DMS 273 treated with DMSO at 0.1 percent for 48 hours (cell line): Measurements from ENCODE around the gene FBP2.
"Not testable (repeated sequence)": the region's sequence is repeated elsewhere in the genome, so short reads cannot be mapped to it uniquely, and the experiment has no call there.

ENCODE experiments used
- DNase-seq: peaks from one replicate; lab custom pipeline; 2025; lab: John Stamatoyannopoulos, UW

Gene FBP2

DNA sequence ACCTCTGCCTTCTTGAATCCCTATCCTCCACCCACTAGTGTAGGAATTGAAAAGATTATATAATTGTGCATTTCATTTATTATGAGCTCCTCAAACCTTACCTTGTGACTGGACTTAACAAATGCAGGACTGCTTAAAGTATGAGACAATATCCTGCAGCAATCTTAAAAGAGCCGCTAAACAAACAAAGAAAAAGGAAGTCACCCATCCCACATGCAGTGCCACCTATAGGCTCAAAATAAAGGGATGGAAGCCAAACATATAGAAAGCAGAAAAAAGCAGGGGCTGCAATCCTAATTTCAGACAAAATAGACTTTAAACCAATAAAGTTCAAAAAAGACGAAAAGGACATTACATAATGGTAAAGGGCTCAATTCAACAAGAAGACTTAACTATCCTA, 30.1 kb downstream of the FBP2 start:
- no peak for DNase-seq

DNA sequence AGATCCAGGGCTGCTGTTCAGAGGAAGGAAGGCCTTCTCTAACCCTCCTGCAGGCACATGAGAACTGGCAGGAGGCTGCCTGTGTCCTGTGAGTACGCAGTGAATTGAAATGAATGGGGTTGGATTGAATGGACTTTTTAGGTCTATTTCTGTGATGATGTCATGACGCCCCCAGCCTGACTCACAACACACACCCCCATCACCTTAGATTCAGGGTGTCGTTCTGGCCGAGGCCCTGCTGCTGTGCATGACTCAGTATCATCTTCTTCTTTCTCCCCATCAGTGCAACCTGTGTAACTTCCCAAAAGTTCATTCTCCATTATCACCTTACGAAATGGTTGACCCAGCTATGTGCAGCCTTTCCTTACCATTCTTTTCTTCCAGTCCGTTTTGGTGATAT, 33.4 kb downstream of the FBP2 start:
- no peak for DNase-seq

DNA sequence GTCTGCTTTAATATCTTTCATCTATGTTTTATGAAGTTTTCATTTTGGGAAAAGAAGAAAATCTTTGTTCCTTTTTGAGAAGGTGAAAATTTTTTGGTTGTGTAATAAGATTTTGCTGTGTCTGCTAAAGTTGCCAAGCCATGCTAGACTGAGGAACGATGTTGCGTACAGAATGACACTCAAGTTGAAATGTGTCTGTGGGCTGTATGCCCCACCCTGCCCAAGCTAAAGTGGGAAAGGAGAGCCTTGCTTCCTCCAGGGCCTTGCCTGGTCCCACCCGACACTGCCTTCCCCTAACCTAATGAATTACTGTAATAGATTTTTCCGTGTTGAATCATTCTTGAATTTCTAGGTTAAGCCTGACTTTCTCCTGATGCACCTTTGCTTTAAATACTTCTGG, 36.2 kb downstream of the FBP2 start:
- no peak for DNase-seq

GRCh38 chr9:94554439-94555331, 38.9 kb downstream of the FBP2 start, which contains the start of gene PCAT7:
TSS of gene PCAT7 (plus strand) at chr9:94555083.
- no peak for DNase-seq

GRCh38 chr9:94554078-94554438, 39.6 kb downstream of the FBP2 start:
- no peak for DNase-seq

GRCh38 chr9:94553029-94553938, 40.3 kb downstream of the FBP2 start:
- DNase-seq, result no peak

DNA sequence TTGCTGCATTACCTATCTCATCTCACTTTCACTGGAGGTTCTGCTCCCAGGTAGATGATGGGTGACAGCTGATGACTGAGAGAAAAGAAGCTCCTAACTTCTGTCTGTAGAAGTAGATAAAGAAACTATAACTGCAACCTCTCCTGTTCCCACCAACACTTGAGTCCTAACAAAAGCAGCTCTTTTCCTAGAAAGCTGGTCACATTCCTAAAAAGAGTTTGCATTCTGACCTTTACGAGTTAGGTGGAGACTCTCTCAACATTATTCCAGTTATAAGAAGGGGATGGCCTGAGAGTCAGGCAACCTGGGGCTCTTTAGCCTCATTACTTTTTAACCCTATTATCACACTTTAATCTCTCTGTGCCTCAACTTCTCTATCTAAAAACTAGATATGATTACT, 47.7 kb downstream of the FBP2 start:
- DNase-seq, result no peak

GRCh38 chr9:94544335-94544734, 49.3 kb downstream of the FBP2 start:
- DNase-seq, result not testable (repeated sequence)

DNA sequence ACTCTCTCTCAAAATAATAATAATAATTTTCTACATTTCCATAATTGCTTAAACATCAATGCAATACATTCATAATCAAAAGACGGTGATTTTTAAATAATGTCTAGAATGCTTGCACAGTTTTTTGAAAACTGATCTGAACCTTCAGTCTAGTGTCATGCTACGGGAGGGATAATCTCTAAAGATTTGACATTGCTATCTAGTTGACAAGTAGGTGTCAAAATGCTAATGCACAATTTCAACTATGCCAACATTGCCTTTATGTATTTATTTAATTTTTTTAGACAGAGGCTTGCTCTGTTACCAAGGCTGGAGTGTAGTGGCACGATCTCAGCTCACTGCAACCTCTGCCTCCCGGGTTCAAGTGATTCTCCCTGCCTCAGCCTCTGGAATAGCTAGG, 54.7 kb downstream of the FBP2 start:
- no peak for DNase-seq

DNA sequence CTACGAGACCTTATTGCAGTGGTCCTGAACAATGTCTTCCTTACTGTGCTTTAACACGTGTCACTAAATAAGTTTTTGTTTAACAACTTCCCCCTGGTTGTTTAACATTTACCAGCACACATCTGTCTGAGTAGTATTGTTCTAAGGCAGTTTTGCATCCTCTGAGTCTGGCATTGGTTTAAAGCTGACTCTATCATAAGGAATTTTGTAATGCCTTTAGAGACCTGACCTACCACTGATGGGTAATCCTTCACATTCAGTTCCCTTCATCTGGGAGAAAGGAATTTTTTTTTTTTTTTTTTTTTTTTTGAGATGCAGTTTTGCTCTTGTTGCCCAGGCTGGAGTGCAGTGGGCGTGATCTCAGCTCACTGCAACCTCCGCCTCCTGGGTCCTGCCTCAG, 58.7 kb downstream of the FBP2 start:
- no peak for DNase-seq

- DNase-seq, result no peak
Observed at GRCh38 chr9:94533601-94534000, 60.0 kb downstream of the FBP2 start.

- DNase-seq, result no peak
Observed at GRCh38 chr9:94533155-94533554, 60.5 kb downstream of the FBP2 start.

- no peak for DNase-seq
Observed at GRCh38 chr9:94528886-94529285, 64.7 kb downstream of the FBP2 start.

DNA sequence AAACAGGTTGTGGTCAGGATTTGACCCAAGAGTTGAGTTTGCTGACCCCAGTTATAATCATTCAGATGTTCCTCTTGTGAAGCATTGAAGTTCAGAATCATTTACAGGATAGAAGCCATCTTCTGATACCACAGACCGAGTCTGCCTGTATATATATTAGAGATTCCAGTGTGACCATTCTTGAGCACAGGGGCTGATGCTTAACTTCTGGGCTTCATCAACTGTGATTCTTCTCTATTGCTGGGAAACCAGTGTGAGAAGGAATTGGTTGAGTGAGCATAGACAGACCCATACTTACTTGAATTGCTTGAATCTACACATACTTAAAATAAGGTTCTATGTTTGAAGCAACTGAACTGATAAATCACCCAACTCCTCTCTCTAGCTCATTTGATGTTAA, 66.7 kb downstream of the FBP2 start:
- DNase-seq, result no peak

GRCh38 chr9:94526271-94526670, 67.4 kb downstream of the FBP2 start:
- no peak for DNase-seq

GRCh38 chr9:94525396-94526035, 68.1 kb downstream of the FBP2 start:
- no peak for DNase-seq

DNA sequence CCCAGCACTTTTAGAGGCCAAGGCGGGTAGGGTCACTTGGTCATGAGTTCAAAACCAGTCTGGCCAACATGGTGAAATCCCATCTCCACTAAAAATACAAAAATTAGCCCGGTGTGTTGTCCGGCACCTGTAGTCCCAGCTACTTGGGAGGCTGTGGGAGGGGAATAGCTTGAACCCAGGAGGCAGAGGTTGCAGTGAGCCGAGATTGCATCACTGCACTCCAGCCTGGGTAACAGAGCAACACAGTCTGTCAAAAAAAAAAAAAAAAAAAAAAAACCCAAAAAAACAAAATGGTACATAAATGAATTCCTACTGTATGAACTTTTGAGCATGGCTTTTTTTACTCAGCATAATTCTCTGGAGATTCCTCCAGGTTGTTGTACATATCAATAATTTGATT, 76.4 kb downstream of the FBP2 start:
- no peak for DNase-seq

DNA sequence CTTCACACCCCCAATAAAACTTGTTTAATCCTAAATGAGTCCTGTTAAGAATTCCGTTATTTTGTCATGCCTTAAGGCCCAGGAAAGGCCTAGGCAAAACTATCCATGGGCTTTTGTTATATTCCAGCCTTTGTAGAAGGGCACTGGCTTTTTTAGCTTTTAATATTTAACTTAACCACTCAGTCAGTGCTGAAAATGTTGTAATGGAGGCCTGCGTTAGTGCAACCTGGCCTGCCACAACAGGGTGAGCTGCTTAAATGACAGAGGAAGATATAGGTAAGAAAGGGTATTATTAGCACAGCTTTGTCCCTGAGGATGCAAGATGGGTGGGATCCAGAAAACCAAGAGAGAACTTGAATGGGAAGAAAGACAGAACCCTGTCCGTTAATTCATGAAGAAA, 78.9 kb downstream of the FBP2 start:
- DNase-seq, result no peak

GRCh38 chr9:94511955-94512265, 81.7 kb downstream of the FBP2 start:
- DNase-seq, result no peak

- no peak for DNase-seq
Observed at GRCh38 chr9:94511134-94511954, 82.3 kb downstream of the FBP2 start.
